ENCODE results near the gene GPD2.
A peak's percentile ranks its signal among the peaks of the same experiment; 100 is the strongest.

Gene GPD2

DNA sequence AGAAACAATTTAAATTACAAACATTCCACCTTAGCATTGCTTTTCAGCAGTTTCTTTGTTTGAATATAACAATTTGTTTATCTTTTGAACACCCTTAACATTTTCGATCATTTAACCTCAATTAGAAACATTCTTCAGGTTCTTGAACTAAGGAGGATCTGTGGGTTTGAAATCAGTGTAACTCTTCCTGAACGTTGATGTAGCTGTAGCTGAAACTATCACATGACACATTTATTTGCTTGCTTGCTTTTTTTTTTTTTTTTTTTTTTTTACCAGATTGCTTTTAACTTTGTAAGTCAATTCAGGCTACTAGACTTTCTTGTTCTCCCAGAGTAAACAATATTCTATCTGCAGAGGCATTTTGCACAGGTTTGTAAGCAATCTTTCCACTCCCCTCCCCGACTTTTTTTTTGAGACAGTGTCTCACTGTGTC lies 47.6 kb downstream of the GPD2 start:
- no peak for DNase-seq
- Mint-ChIP-seq H3K36me3 (ENCODE audit: low read depth) (peaks cover 6% of the 10 kb centered on the region), H3K27ac (peak overlapping the region; percentile 64), H3K4me1 (peaks cover 13% of the 10 kb centered on the region), H3K4me3 (no peak overlapping the region), H3K27me3 (ENCODE audit: low read depth, poor library complexity) (no peaks in the 10 kb centered on the region), H3K9me3 (no peaks in the 10 kb centered on the region)
- TF ChIP-seq CTCF (IDR thresholded peaks at IDR 0.05) = no peak

GRCh38 chr2:156486147-156486546 lies 50.0 kb downstream of the GPD2 start:
- no peak overlapping the region for H3K27ac Mint-ChIP-seq
- H3K36me3 Mint-ChIP-seq (ENCODE audit: low read depth) = peaks cover 6% of the 10 kb centered on the region
- no peak for TF ChIP-seq CTCF (IDR thresholded peaks at IDR 0.05)
- H3K4me1 Mint-ChIP-seq = peaks cover 13% of the 10 kb centered on the region
- H3K27me3 Mint-ChIP-seq (ENCODE audit: low read depth, poor library complexity) = no peaks in the 10 kb centered on the region
- DNase-seq = no peak
- H3K4me3 Mint-ChIP-seq = no peak overlapping the region
- no peaks in the 10 kb centered on the region for H3K9me3 Mint-ChIP-seq

DNA sequence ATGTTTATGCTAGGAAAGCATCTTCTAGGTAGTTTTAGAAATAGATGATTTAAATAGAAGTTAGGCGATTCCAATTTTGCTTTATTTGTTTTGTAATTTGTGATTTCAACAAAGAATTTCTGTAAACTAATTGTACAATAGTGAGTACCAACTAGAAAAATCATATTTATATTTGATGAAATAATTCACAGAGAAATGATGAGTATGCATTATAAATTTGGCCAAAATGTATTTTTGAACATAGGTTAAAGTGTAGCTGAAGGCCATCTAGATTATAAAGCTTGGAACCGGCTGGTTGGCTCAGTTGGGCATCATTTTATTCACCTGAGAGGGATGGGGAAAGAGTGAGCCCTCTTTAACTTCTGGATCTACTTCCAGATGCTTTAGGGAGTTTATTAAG lies 50.4 kb downstream of the GPD2 start:
- Mint-ChIP-seq H3K4me1 (peaks cover 13% of the 10 kb centered on the region), H3K9me3 (no peaks in the 10 kb centered on the region), H3K36me3 (ENCODE audit: low read depth) (peaks cover 6% of the 10 kb centered on the region), H3K4me3 (no peak overlapping the region), H3K27ac (no peak overlapping the region), H3K27me3 (ENCODE audit: low read depth, poor library complexity) (no peaks in the 10 kb centered on the region)
- no peak for DNase-seq
- no peak for TF ChIP-seq CTCF (IDR thresholded peaks at IDR 0.05)

DNA sequence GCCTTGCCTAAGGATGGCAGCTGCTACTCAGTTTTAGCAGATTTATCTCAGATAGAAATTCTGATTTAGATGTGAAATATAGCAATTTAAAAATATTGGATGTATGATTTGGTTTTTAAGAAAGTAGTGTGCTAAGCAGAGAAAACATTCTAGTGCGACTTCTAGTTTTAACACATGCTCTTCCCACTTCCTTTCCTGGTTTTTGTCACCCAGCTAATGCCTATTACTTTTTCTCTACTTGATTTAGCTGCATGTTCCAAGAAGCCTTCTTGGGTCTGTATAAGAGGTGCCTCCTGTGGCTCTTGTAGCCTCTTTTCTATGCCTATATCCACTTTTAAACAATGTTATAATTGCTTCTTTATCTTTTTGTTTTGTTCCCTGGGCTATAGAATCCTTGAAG lies 53.0 kb downstream of the GPD2 start:
- no peak for DNase-seq
- TF ChIP-seq CTCF (IDR thresholded peaks at IDR 0.05) = no peak
- Mint-ChIP-seq H3K4me3 (no peak overlapping the region), H3K27ac (no peak overlapping the region), H3K4me1 (peaks cover 5% of the 10 kb centered on the region), H3K36me3 (ENCODE audit: low read depth) (peaks cover 6% of the 10 kb centered on the region), H3K9me3 (no peaks in the 10 kb centered on the region), H3K27me3 (ENCODE audit: low read depth, poor library complexity) (no peaks in the 10 kb centered on the region)

- Mint-ChIP-seq H3K36me3 (ENCODE audit: low read depth) (peaks cover 1% of the 10 kb centered on the region), H3K27me3 (ENCODE audit: low read depth, poor library complexity) (no peaks in the 10 kb centered on the region), H3K27ac (no peak overlapping the region), H3K9me3 (no peaks in the 10 kb centered on the region), H3K4me3 (no peak overlapping the region), H3K4me1 (peaks cover under 1% of the 10 kb centered on the region)
- TF ChIP-seq CTCF (IDR thresholded peaks at IDR 0.05) = no peak
- DNase-seq = no peak
Observed at GRCh38 chr2:156489750-156490465, 53.7 kb downstream of the GPD2 start.

GRCh38 chr2:156490466-156490840 lies 54.3 kb downstream of the GPD2 start:
- no peak for TF ChIP-seq CTCF (IDR thresholded peaks at IDR 0.05)
- DNase-seq = no peak
- H3K4me1 Mint-ChIP-seq = no peaks in the 10 kb centered on the region
- H3K27me3 Mint-ChIP-seq (ENCODE audit: low read depth, poor library complexity) = no peaks in the 10 kb centered on the region
- no peaks in the 10 kb centered on the region for H3K9me3 Mint-ChIP-seq
- no peak overlapping the region for H3K27ac Mint-ChIP-seq
- H3K36me3 Mint-ChIP-seq (ENCODE audit: low read depth) = no peaks in the 10 kb centered on the region
- no peak overlapping the region for H3K4me3 Mint-ChIP-seq
